ENCODE results near the gene ADAM10.

DNA sequence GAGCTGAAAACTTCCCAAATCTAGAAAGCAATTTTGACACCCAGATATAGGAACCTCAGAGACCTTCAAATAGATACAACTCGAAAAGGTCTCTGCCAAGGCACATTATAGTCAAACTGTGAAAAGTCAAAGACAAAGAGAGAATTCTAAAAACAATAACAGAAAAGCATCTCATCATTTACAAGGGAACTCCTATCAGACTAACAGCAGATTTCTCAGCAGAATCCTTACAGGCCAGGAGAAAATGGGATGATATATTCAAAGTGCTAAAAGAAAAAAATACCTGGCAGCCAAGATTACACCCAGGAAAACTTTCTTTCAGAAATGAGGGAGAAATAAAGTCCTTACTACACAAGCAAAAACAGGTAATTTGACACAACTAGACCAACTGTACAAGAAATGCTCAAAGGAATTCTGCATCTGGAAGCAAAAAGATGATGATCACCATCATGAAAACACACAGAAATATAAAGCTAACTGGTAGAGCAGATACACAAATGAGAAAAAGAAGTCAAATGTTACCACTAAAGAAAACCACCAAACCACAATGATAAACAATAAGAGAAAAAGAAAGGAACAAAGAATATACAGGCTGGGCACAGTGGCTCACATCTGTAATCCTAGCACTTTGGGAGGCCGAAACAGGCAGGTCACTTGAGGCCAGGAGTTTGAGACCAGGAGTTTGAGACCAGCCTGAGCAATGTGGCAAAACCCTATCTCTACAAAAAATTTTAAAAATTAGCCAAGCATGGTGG, 50.4 kb downstream of the ADAM10 start:
- TF ChIP-seq, protein P1, sequence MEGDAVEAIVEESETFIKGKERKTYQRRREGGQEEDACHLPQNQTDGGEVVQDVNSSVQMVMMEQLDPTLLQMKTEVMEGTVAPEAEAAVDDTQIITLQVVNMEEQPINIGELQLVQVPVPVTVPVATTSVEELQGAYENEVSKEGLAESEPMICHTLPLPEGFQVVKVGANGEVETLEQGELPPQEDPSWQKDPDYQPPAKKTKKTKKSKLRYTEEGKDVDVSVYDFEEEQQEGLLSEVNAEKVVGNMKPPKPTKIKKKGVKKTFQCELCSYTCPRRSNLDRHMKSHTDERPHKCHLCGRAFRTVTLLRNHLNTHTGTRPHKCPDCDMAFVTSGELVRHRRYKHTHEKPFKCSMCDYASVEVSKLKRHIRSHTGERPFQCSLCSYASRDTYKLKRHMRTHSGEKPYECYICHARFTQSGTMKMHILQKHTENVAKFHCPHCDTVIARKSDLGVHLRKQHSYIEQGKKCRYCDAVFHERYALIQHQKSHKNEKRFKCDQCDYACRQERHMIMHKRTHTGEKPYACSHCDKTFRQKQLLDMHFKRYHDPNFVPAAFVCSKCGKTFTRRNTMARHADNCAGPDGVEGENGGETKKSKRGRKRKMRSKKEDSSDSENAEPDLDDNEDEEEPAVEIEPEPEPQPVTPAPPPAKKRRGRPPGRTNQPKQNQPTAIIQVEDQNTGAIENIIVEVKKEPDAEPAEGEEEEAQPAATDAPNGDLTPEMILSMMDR (conservative IDR thresholded peaks at IDR 0.05; ENCODE audit: low read depth, low read length) = no peak
- no peak for TF ChIP-seq EZH2 (IDR thresholded peaks at IDR 0.05; ENCODE audit: low read length, unreplicated experiment)

Measured in PC-3 (cell line).